ENCODE measurements around the gene XYLT1.
"Not testable (repeated sequence)": the region's sequence is repeated elsewhere in the genome, so short reads cannot be mapped to it uniquely, and the experiment has no call there.

XYLT1 gene

GRCh38 chr16:17328932-17329331, 141.8 kb downstream of the XYLT1 start:
- peak; percentile 79 for DNase-seq

GRCh38 chr16:17327664-17328335, 143.0 kb downstream of the XYLT1 start:
- DNase-seq, result no peak

- DNase-seq, result no peak
Measured at GRCh38 chr16:17325476-17326143, 145.2 kb downstream of the XYLT1 start.

DNA sequence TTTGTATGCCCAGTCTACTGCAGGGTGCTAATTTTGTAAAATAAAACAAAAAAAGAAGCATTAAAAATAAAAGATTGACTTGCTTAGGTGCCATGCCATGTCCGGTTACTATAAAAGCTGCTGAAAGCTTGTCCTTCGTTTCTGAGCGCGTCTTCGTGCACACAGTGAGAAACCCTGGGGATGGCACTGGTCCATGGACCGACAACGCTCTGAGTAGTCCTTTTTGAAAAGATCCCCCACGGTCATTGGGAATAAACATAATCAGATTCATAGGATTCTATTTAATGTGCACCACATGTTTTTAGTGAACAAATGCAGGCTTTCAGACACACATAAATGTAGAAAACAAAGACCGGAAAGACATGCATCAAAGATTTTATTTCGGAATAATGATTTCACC, 146.3 kb downstream of the XYLT1 start:
- DNase-seq, result no peak

DNA sequence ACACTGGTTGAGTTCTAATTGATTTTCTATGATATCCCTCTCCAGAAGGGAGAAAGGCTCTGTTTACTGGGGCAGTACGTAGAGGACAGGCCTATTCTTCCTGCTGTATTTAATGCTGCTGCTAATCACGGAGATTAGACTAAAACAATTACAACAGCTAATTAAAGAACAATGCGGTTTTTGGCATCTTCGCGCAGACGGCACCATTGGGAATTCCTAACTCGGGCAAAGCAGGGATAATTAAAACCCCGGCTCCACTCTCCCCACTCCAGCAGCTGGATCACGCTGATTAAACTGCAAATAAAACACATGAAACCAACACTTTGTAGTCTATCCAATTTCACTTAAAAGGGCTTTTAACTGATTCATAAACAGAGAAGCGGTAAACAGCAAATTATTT, 147.6 kb downstream of the XYLT1 start:
- no peak for DNase-seq

- no peak for DNase-seq
Measured at GRCh38 chr16:17321824-17322223, 148.9 kb downstream of the XYLT1 start.

GRCh38 chr16:17320009-17320408, 150.8 kb downstream of the XYLT1 start:
- no peak for DNase-seq

- DNase-seq, result no peak
Measured at GRCh38 chr16:17318238-17318637, 152.5 kb downstream of the XYLT1 start.

- no peak for DNase-seq
Measured at GRCh38 chr16:17316005-17316404, 154.8 kb downstream of the XYLT1 start.

GRCh38 chr16:17313793-17314547, 156.8 kb downstream of the XYLT1 start:
- no peak for DNase-seq

DNA sequence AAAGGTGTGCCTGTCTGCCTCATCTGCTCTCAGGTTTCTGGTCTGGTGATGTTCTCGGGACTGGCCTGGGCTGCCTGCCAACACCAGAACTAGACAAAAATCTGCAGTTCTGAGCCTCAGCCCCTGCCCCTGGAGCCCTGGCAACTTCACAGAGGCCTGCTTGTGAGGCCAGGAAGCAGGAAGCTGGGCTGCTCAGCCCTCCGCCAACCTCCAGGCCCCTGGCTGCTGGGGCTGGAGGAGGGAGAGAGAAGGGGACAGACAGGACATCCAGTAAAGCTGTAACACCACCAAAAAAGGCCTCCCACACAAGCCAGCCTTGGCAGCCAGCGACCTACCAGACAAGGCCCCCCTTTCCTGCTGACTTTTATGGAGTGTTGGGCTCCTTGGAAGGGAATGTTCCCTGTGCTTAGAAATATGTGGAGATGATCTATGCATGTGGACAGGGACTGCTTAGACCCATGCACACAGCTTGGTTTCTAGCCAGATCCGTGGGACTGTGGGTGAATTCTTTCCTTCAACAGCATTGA, 157.6 kb downstream of the XYLT1 start:
- DNase-seq, result no peak

DNA sequence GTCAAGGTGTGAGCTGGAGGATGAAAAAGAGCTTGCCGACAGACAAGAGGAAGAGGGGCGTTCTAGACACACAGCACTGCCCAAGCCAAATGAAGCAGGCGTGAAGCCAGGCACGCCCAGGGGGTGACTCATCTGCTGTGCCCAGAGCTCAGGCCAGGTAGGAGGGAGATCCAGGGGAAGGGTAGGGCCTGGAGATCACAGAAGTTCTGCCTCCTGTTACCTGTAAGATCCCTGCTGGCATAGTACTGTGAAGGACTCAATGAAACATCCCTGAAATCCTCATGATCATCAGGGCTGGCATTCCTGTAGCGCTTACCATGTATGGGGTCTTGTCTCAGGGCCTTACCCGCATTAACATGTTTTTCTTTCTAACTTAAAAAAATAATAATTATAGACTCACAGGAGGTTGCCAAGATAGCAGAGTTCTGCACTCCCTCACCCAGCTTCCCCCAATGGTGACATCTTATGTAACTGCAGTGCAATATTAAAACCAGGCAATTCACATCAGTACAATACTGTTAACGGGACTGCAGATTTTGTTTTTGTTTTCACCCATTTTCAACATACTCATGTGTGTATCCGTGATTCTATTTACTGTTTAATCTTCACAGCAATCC, 158.6 kb downstream of the XYLT1 start:
- DNase-seq, result no peak

DNA sequence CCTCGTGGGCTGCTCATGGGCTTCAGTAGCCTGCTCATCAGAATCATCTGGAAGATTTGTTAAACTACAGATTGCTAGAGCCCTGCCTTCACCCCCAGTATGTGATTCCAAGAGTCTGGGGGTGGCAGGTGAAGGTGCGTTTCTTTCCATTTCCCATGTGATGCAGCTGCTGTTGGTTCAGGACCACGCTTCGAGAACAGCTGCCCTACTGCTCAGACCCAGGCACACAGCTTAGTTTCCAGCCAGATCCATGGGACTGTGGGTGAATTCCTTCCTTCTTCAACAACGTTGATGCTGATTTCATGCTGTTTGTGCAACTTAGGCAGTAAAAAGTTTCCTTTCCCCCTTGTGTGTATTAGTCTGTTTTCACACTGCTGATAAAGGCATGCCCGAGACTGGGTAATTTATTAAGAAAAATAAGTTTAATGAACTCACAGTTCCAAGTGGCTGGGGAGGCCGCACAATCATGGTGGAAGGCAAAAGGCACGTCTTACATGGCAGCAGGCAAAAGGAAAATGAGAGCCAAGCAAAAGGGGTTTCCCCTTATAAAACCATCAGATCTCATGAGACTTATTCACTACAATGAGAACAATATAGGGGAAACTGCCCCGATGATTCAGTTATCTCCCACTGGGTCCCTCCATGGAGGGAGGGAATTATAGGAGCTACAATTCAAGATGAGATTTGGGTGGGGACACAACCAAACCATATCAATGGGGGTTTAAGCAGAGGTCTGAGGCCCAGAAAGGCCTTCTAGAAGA, 159.2 kb downstream of the XYLT1 start:
- no peak for DNase-seq

DNA sequence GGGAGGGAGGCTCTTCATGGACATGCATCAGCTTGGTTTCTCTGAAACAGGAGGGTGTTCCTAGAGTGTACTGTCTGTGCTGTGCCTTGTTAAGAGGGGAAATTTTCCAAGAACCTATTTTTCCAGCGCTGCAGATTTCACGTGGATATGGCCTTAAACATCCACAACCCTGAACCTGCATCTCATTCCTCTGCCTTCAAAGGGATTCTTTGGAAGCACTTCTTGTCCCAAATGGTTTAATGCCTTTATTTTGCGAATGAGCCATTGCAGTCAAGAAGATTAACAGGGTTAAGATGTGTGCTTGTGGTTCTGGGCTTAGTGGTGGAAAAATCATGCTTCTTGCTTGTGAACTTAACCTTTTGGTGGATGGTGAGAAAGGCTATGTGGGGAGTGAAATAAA, 161.2 kb downstream of the XYLT1 start:
- no peak for DNase-seq

GRCh38 chr16:17308186-17308585, 162.6 kb downstream of the XYLT1 start:
- no peak for DNase-seq

- DNase-seq, result no peak
Measured at GRCh38 chr16:17307504-17307903, 163.3 kb downstream of the XYLT1 start.

- no peak for DNase-seq
Measured at GRCh38 chr16:17306745-17307144, 164.0 kb downstream of the XYLT1 start.

GRCh38 chr16:17306211-17306610, 164.5 kb downstream of the XYLT1 start:
- DNase-seq, result not testable (repeated sequence)

- DNase-seq, result no peak
Measured at GRCh38 chr16:17305694-17306093, 165.1 kb downstream of the XYLT1 start.

DNA sequence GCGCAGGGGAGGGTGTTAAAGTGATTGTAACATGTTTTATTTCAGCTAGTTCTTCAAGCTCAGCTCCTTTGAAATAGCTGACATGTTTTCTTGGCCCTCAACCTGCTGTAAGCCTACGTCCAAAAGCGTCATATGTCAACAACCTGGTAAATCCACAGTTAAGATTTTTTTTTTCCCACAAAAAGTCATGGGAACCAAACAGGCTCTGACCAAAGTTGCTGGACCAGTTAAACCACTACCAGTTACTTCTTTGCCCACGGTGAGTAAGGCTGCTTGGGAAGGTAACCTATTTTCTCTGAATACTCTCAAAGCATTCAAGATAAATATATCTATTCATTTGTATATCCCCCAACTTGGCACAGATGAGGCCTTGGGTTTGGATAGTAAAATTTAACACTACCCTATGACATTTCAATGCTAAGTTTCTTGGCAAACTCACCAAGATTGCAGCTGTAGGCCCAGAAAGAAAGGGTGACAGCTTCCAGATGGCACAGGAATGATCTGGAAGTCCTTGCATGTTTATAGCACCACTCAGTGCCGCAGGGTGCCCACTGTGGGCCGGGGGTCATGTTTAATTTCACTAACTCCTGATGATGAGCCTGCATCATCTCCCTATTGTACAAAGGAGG, 166.2 kb downstream of the XYLT1 start:
- no peak for DNase-seq

DNA sequence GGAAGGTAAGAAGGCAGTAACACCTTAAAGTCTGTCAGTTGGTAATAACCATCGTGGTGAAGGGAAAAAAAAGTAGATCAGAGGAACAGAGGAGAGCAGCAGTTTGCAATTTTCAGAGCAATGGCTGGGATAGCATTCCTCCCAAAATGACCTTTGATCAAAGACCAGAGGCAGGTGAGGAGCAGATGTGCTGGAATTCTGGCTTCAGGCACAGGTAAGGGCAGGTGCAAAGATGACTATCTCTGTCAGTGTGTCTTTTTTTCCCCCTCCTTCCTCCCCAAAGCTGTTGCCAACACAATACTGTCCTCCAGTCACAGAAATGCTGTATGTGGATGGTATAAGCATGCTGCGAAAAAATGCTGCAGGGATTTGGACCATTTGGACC, 166.7 kb downstream of the XYLT1 start:
- DNase-seq, result no peak

- no peak for DNase-seq
Measured at GRCh38 chr16:17303101-17303500, 167.7 kb downstream of the XYLT1 start.

Data from DMS 273 treated with DMSO at 0.1 percent for 48 hours (cell line).